NCI-H1105 treated with DMSO at 0.1 percent for 48 hours (cell line): ENCODE measurements around the gene VPS37D.
"Not testable (repeated sequence)": the region's sequence is repeated elsewhere in the genome, so short reads cannot be mapped to it uniquely, and the experiment has no call there.

Experiments used
- DNase-seq: peaks from one replicate; lab custom pipeline; 2025; lab: John Stamatoyannopoulos, UW

VPS37D gene

GRCh38 chr7:73646785-73647724, 20.6 kb upstream of the VPS37D start:
- no peak for DNase-seq

DNA sequence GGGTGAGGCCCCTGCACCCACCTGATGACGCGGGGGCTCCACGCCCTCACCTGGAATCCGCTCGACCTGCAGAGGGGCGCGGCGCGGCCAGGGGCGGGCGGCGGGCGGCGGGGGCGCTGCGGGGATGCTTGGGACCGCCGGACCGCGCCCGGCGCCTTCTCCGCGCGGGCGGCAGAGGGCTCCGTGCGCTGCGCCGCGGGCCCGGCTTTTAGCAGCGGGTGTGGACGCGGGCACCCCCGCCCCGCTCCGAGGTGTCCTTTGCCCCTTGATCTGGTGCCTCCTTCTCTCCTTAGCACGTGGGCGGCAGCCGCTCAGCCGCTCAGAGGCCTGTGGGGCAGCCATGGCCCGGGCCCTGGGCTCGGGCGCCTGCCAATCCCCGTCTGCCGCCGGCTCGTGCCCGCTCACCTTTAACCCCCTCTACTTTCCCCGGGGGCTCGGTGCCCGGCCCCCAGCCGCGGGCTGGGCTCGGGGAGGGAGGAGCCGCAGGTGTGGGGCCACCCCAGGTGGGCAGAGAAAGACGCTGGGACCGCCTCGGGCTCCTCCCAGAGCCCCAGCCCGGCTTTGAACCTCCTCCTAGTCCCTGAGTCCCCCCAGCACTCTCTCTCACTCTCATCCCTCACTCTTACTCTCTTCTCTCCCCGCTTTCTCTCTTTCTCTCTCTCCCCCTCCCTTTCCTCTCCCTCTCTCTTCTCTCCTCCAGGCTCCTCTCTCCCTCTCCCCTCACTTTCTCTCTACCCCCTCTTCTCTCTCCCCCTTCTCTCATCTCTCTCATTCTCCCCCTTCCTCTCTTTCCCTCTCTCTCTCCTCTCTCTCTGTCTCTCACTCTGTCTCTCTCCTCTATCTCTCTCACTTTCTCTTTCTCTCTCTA, 19.7 kb upstream of the VPS37D start:
- peak; percentile 57 for DNase-seq

DNA sequence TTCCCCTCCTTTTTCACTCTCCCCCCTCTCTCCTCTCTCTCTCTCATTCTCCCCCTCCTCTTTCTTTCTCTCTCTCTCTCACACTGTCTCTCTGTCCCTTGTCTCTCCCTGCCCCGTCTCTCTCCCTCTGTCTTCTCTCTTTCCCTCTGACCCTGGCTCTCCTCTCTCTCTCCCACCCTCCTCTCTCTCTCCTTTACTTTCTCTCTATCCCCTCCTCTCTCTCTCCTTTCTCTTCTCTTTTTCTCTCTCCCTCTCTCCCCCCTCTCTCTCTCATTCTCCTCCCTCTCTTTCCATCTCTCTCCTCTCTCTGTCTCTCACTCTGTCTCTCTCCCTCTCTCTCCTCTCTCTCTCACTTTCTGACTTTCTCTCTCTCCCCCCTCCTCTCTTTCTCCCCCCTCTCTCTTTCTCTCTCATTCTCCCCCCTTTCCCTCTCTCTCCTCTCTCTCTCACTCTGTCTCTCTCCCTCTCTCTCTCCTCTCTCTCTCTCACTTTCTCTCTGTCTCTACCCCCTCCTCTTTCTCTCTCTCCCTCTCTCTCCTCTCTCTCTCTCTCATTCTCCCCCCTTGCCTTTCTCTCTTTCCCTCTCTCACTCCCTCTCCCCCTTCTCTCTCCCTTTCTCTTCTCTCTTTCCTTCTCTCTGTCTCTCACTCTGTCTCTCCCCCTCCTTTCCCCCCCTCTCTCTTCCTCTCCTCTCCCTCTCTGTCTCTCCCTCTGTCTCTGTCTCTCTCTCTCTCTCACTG, 18.9 kb upstream of the VPS37D start:
- DNase-seq: no peak

DNA sequence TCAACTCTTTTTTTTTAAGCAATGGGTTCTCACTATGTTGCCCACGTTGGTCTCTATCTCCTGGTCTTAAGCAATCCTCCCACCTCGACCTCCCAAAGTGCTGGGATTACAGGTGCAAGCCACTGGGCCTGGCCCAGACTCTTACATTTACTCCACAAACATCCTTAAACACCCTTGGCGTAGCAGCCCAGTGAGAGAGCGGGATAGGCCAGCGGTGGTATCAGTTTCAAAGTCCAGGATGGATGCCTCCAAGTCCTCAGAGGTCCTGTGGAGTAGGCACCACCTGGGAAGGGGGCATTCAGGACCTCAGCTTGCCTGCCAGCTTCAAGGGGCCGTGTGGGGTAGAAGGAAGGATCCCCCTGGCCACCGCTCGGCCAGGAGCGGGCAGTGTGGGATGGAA, 18.1 kb upstream of the VPS37D start:
- DNase-seq: no peak

- DNase-seq: no peak
These were observed 17.1 kb upstream of the VPS37D start for GRCh38 chr7:73650524-73650923.

DNA sequence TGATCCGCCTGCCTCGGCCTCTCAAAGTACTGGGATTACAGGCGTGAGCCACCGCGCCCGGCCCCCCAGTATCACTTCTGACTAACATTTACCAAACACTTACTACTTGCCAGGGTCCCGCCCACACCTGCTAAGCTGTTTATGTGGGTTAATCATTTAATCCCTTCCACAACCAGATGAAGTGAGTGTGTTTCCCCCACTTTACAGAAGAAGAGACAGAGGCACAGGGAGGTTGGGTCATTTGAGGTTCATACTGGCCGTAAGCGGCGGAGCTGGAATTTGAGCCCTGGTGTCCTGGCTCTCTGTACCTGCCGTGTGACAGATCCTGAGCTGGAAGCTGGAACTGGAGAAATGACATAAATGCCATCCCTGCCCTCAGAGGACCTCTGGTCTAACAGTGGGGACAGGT, 15.1 kb upstream of the VPS37D start:
- no peak for DNase-seq

GRCh38 chr7:73655309-73655708, 12.3 kb upstream of the VPS37D start:
- not testable (repeated sequence) for DNase-seq

DNA sequence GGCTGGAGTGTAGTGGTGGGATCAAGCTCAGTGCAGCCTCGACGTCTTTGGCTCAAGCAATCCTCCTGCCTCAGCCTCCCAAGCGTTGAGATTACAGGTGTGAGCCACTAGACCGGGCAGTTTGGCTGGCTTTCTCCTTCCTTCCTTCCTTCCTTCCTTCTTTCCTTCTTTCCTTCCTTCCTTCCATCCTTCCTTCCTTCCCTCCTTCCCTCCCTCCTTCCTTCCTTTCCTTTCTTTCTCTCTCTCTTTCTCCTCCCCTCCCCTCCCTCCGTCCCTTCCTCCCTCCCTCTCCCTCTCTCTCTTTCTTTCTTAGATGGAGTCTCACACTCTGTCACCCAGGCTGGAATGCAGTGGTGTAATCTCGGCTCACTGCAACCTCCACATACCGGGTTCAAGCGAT, 7.6 kb upstream of the VPS37D start:
- DNase-seq: no peak

DNA sequence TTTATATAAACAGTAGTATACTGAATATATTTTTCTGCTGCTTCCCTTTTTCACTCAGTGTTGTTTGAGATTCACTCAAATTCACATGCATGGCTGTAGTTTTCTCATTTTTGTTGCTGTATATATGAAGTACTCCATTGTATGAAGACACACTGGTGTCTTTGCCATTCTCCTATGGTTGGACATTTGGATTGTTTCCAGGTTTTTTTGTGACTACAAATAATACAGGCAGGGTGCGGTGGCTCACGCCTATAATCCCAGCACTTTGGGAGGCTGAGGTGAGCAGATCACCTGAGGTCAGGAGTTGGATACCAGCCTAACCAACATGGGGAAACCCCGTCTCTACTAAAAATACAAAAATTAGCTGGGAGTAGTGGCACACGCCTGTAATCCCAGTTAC, 7.0 kb upstream of the VPS37D start:
- DNase-seq: not testable (repeated sequence)

DNA sequence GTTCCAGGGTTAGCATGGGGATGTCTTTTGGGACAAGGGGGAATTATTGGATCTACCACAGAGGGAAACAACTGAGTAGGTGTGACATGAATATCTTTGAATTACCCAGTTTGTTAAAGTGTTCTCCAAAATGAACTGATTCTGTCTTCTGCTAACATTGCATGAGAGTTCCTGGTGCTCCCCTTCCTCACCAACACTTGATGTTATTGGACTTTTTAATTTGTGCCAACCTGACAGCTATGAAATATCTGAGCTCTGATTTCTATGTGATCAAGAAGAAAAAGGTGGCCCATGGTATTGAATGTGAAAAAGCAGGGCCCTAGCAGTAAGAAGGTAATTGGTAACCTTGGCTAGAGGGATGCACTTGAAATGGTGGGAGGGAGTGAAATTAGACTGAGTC, 4.6 kb upstream of the VPS37D start:
- DNase-seq: no peak

DNA sequence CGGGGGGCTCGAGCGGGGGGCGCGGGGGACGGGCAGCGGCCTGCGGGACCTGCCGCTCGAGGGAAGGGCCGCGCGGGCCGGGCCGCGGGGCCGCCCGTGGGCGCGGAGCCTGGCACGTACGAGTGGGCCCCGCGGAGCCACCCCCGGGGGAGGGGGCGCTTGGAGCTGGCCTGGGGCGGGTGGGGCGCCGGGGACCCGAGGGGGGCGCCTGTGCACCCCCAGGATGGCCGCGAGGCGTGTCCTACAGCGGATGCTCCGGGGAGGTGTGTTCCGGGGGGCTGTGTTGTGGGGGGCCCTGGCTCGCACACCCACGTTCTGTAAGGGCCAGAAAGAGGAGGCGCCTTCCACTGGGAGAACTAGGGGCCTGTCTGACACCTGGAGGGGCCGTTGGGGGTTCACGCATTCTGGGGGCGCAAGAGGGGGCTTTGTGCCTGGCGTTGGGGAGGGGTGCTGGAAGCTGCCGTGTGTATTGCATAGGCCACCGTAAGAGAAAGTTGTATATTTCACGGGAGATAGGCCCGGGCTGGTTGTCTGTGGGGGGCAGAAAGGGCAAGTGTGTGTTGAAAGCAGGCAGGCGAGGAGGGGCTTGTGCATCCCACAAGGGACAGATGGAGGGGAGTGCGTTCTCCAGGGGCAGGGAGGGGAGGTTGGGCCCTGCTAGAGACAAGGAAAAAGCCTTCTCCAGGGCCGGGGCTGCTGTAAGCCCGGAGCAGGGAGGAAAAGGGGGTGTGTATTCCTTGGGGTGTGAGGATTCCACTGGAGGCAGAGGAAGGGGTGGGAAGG, 663 bp downstream of the VPS37D start:
- DNase-seq: peak; percentile 5

- DNase-seq: no peak
These were observed 1.2 kb downstream of the VPS37D start for GRCh38 chr7:73668886-73669230.

DNA sequence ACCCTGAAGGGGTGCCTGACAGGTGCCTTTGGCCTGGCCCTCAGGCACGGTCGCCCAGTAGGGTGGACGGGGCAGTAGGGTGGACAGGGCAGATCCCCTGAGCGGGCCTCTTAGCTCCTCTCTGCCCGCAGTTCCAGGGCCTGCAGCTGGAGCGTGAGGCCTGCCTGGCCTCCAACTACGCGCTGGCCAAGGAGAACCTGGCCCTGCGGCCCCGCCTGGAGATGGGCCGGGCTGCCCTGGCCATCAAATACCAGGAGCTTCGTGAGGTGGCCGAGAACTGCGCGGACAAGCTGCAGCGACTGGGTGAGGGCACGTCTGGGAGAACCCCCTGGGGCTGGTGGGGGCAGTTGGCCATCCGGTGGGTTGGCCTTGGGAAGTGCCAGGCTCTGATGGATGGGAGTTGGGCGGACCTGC, 1.7 kb downstream of the VPS37D start:
- no peak for DNase-seq

- DNase-seq: no peak
These were observed 2.3 kb downstream of the VPS37D start for GRCh38 chr7:73669858-73670385.

DNA sequence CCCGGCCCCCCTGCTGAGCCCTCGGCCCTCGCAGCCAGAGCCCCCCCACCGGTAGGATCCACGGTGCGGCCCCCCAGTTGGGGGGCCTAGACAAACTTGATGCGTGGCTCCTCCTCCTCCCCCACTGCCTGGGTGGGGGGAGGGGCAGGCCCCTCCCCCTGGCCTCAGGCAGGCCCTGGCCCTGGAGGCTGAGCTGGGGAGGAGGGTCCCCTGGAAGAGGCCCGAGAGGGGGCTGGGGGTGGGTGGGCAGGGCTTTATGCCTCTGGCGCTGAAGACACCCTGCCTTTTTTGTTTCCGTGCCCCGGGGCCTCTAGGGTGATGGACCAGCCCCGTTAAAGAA, 3.7 kb downstream of the VPS37D start:
- no peak for DNase-seq

DNA sequence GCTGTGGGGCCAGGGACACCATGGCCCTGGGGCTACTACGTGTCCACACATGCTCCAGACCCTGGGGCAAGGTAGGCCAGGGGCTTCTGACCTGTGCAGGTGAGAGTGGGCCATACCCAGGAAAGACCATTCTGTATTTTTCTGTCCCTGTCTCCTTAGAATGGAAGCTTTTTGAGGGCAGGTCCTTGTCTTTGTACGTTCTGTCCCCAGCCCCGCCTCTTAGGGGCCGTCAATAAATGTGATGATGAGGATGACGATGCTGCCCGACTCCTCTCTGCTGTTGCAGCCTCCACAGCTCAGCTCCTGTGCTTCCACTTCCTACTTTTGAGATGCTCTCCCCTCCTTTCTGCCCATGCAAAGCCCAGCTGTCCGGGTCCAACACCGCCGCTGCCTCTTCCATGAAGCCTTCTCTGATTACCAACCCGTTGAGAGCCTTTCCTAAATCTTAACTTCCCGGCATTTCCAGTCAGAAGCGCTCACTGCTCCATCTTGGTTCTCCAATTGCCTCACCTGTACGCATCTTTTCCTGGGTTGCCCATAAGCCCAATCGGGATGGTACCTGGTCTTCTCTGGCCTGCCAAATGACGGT, 4.3 kb downstream of the VPS37D start:
- no peak for DNase-seq

DNA sequence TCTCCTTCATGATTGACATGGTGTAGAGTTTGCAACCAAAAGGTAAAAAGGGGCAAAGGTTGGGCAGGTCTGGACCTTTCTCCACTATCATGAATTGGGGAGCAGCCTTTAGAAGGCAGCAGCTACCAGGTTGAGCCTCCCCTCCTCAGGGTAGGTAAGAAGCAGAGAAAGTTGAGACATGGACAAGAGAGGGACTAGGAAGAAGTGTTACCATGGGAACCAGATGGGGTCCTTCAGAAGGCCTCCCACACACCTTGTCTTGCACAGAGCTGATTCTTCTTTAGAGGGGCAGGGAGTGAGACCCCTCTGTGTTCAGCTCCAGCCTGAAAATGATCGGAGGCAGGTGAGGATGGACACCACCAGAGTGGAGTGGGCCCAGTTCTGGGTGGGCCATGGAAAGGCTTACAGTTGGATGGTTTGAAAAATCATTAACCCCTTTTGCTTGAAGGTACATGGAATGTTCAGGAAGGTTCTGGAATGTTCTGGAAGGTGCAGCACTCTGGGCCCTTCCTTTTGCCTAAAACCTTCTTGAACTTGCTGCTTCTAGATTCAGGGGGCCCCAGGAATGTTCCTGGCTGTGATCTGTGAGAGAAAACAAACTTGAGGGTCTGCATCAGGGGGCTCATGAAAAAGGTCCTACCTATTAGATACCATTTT, 7.0 kb downstream of the VPS37D start:
- no peak for DNase-seq

- not testable (repeated sequence) for DNase-seq
These were observed 8.4 kb downstream of the VPS37D start for GRCh38 chr7:73676062-73676461.

- no peak for DNase-seq
These were observed 11.2 kb downstream of the VPS37D start for GRCh38 chr7:73678862-73679261.

DNA sequence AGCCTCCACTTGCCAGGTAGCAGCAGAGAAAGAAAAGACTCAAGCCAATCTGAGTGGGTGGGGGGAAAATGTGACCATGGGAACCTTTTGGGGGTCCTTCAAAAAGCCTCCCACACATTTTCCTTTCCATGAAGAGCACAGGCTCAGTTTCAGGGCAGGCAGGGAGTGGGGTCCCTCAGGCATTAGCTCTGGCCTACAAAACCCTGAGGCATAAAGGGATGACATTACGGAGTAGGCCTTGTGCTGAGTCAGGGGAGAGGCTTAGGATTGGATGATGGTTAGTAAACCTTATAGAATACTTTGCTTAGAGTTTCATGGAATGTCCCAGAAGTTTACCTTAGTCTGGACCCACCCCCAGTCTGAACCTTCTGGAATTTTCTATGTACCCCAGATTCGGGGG, 12.1 kb downstream of the VPS37D start:
- no peak for DNase-seq
